ENCODE data around the gene TMEM174. TPM values are rescaled to one million over a fixed set of nuclear protein-coding genes. Genes with fewer than 3 reads are reported as not detected.

The TMEM174 gene
- total RNA-seq, 1 donor from 2014 or later: not detected

- intact Hi-C loops (cut with micrococcal nuclease): no loop called here
- Histone ChIP-seq H3K4me1 (no peaks in the 10 kb centered on the region), H3K4me3 (no peak overlapping the region), H3K9me3 (replicated peaks) (no peaks in the 10 kb centered on the region), H3K27ac (replicated peaks) (no peak overlapping the region), H3K27me3 (ENCODE audit: low read depth) (peaks cover 25% of the 10 kb centered on the region), H3K36me3 (no peaks in the 10 kb centered on the region)
- TF ChIP-seq CTCF (IDR thresholded peaks at IDR 0.05; ENCODE audit: borderline replicate concordance): no peak
- DNase-seq: no peak
Observed at GRCh38 chr5:73130811-73131210, 42.2 kb upstream of the TMEM174 start.

GRCh38 chr5:73131711-73132425 lies 41.1 kb upstream of the TMEM174 start:
- no peaks in the 10 kb centered on the region for H3K36me3 ChIP-seq
- no peak overlapping the region for H3K4me3 ChIP-seq
- H3K4me1 ChIP-seq: no peaks in the 10 kb centered on the region
- DNase-seq: no peak
- no peaks in the 10 kb centered on the region for H3K9me3 ChIP-seq (replicated peaks)
- H3K27me3 ChIP-seq (ENCODE audit: low read depth): peaks cover 36% of the 10 kb centered on the region
- no peak overlapping the region for H3K27ac ChIP-seq (replicated peaks)
- no peak for TF ChIP-seq CTCF (IDR thresholded peaks at IDR 0.05; ENCODE audit: borderline replicate concordance)
- intact Hi-C loops (cut with micrococcal nuclease): no loop called here

DNA sequence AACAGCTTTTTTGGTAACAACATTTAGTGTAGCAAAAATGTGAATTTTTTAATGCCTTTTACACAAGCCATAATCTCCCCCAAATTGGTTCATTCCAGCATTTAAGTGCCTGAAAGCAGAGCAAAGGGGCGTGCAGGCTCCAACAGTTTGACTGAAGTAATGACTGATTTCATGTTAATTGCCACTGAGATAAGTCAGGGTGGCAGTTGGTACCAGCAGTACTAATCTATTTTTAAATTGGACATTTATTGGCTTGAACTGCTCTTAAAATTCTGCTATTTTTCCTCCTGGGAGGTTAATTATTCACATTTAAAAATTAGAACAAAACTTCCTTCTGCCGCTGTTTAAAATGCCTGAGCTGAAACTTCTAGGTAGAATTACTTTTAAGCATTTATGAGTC lies 40.2 kb upstream of the TMEM174 start:
- no peaks in the 10 kb centered on the region for H3K36me3 ChIP-seq
- H3K4me3 ChIP-seq: no peak overlapping the region
- TF ChIP-seq CTCF (IDR thresholded peaks at IDR 0.05; ENCODE audit: borderline replicate concordance): no peak
- DNase-seq: no peak
- intact Hi-C loops (cut with micrococcal nuclease): no loop called here
- H3K27ac ChIP-seq (replicated peaks): no peak overlapping the region
- peaks cover 45% of the 10 kb centered on the region for H3K27me3 ChIP-seq (ENCODE audit: low read depth)
- no peaks in the 10 kb centered on the region for H3K4me1 ChIP-seq
- no peaks in the 10 kb centered on the region for H3K9me3 ChIP-seq (replicated peaks)

DNA sequence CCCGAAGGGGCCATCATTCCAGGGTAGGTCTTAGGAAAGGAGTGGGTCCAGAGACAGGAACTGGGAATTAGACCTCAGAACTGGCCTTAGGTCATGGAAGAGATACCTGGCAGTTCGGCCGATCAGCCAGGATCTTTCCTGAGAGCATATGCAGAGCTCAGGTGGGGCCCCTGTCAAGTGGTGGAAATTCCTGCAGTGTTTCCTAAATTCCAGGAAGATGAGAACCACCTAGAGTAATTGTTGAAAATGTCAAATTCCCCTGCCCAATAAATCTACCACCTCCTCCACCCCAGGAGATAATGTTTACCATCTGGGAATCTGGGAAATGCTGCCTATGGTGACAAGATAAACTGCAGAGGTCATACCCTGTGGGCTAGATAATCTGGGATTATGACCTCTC lies 38.0 kb upstream of the TMEM174 start:
- no peaks in the 10 kb centered on the region for H3K4me1 ChIP-seq
- no peak overlapping the region for H3K4me3 ChIP-seq
- H3K36me3 ChIP-seq: no peaks in the 10 kb centered on the region
- TF ChIP-seq CTCF (IDR thresholded peaks at IDR 0.05; ENCODE audit: borderline replicate concordance): no peak
- no peak overlapping the region for H3K27ac ChIP-seq (replicated peaks)
- DNase-seq: no peak
- intact Hi-C loops (cut with micrococcal nuclease): no loop called here
- no peaks in the 10 kb centered on the region for H3K9me3 ChIP-seq (replicated peaks)
- peaks cover 45% of the 10 kb centered on the region for H3K27me3 ChIP-seq (ENCODE audit: low read depth)

- Histone ChIP-seq H3K4me1 (no peaks in the 10 kb centered on the region), H3K4me3 (no peak overlapping the region), H3K27ac (replicated peaks) (no peak overlapping the region), H3K27me3 (ENCODE audit: low read depth) (peaks cover 49% of the 10 kb centered on the region), H3K36me3 (no peaks in the 10 kb centered on the region), H3K9me3 (replicated peaks) (no peaks in the 10 kb centered on the region)
- DNase-seq: no peak
- intact Hi-C loops (cut with micrococcal nuclease): no loop called here
- peak; percentile 10 for TF ChIP-seq CTCF (IDR thresholded peaks at IDR 0.05; ENCODE audit: borderline replicate concordance)
Observed at GRCh38 chr5:73135429-73136054, 37.5 kb upstream of the TMEM174 start.
